WERI-Rb-1 (cell line): ENCODE results near the gene ING3.

Experiments
- DNase-seq: peaks from one replicate; pipeline ENCODE4 v3.0.0-alpha.2; 2020
- H3K27ac ChIP-seq: fragments of 250-450 bp; sonication (Bioruptor Pico); 2 replicates; pipeline ENCODE4 v1.5.1; 2020; ENCODE audit warnings: mild to moderate bottlenecking, moderate library complexity
- H3K27me3 ChIP-seq: fragments of 250-450 bp; sonication (Bioruptor Pico); 2 replicates; pipeline ENCODE4 v1.5.1; 2021; ENCODE audit warnings: mild to moderate bottlenecking, low read depth, moderate library complexity; ENCODE audit not compliant: insufficient read depth, severe bottlenecking
- H3K36me3 ChIP-seq: fragments of 250-450 bp; sonication (Bioruptor Pico); 2 replicates; pipeline ENCODE4 v1.5.1; 2020; ENCODE audit warnings: mild to moderate bottlenecking, moderate library complexity
- H3K4me3 ChIP-seq: 2 replicates; pipeline ENCODE4 v1.5.1; 2011; ENCODE audit warnings: low read depth, mild to moderate bottlenecking, control low read depth, low read length
- H3K9me3 ChIP-seq: fragments of 250-450 bp; sonication (Bioruptor Pico); 2 replicates; pipeline ENCODE4 v1.5.1; 2021; ENCODE audit warnings: mild to moderate bottlenecking, moderate library complexity; ENCODE audit not compliant: severe bottlenecking
- TF ChIP-seq, protein P1 (sequence below): IDR thresholded peaks from 2 replicates; pipeline ENCODE4 v1.5.1; 2011; ENCODE audit warnings: low read depth, mild to moderate bottlenecking, control low read depth, inconsistent platforms, low read length

ING3 gene

DNA sequence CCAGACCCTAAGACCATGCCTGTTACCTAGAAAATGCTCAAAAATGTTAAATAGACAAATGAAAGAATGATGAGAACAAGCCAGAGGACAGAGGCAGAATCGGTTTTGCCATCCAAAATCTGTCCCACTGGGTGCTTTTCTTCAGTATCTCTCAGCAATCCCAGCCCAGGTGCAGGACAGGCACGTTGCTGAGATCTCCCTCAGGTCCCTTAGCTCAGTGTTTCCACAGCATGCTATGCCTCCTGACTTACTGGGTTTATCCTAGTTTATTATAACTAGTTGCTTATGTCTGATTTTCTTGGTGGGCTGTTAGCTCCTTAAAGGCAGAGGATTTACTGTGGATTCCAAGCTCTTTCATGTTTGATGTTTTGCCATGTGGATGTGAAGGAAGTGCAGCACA, 58.2 kb downstream of the ING3 start:
- no peaks in the 10 kb centered on the region for H3K27me3 ChIP-seq
- TF ChIP-seq, protein P1, sequence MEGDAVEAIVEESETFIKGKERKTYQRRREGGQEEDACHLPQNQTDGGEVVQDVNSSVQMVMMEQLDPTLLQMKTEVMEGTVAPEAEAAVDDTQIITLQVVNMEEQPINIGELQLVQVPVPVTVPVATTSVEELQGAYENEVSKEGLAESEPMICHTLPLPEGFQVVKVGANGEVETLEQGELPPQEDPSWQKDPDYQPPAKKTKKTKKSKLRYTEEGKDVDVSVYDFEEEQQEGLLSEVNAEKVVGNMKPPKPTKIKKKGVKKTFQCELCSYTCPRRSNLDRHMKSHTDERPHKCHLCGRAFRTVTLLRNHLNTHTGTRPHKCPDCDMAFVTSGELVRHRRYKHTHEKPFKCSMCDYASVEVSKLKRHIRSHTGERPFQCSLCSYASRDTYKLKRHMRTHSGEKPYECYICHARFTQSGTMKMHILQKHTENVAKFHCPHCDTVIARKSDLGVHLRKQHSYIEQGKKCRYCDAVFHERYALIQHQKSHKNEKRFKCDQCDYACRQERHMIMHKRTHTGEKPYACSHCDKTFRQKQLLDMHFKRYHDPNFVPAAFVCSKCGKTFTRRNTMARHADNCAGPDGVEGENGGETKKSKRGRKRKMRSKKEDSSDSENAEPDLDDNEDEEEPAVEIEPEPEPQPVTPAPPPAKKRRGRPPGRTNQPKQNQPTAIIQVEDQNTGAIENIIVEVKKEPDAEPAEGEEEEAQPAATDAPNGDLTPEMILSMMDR = no peak
- DNase-seq = no peak
- H3K27ac ChIP-seq = no peak overlapping the region
- H3K9me3 ChIP-seq = no peaks in the 10 kb centered on the region
- no peaks in the 10 kb centered on the region for H3K36me3 ChIP-seq
- no peak overlapping the region for H3K4me3 ChIP-seq

GRCh38 chr7:121011401-121011800, 60.8 kb downstream of the ING3 start:
- no peak for DNase-seq
- H3K27me3 ChIP-seq = no peaks in the 10 kb centered on the region

DNA sequence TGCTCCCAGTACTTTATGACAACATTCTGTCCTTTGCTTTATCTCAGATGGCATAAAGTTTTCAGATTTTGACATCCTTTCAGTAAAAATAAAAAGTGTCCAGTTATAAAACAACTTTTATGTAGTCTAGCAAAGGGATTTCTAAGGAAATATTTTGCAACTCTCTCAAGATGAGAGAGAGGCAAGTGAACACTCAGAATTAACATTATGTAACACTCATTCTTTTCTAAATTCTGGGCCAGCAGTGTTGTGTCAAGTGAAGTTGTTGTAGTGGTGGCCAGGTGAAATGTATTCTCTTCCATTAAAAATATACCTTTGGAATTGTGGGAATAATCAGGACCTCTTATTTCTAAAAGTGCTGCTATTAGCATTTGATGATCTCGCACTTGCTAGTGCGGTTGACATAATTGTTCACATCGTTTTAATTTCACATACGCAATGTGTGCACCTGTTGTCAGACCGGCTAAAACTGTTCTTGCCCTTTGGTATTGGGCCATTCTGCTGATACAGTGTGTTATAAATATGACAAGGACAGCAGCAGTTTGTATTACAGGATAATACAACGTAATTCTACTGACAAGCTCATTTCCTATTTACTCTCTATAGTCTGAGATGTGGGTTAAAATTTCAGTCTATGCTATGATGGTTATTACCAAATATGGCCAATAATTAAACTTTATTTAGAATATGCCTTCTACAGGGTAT, 61.7 kb downstream of the ING3 start:
- Histone ChIP-seq H3K27me3 (no peaks in the 10 kb centered on the region), H3K9me3 (no peaks in the 10 kb centered on the region), H3K36me3 (no peaks in the 10 kb centered on the region), H3K4me3 (no peak overlapping the region), H3K27ac (no peak overlapping the region)
- DNase-seq = no peak
- TF ChIP-seq, protein P1 = no peak

More at GRCh38 chr7:121011401-121011800, 60.8 kb downstream of the ING3 start:
- TF ChIP-seq, protein P1 = no peak
- H3K27ac ChIP-seq = no peak overlapping the region
- no peaks in the 10 kb centered on the region for H3K36me3 ChIP-seq
- H3K9me3 ChIP-seq = no peaks in the 10 kb centered on the region
- no peak overlapping the region for H3K4me3 ChIP-seq

GRCh38 chr7:121012919-121013318, 62.3 kb downstream of the ING3 start:
- TF ChIP-seq, protein P1 = no peak
- Histone ChIP-seq H3K27ac (no peak overlapping the region), H3K9me3 (no peaks in the 10 kb centered on the region), H3K36me3 (no peaks in the 10 kb centered on the region), H3K4me3 (no peak overlapping the region), H3K27me3 (no peaks in the 10 kb centered on the region)
- no peak for DNase-seq

DNA sequence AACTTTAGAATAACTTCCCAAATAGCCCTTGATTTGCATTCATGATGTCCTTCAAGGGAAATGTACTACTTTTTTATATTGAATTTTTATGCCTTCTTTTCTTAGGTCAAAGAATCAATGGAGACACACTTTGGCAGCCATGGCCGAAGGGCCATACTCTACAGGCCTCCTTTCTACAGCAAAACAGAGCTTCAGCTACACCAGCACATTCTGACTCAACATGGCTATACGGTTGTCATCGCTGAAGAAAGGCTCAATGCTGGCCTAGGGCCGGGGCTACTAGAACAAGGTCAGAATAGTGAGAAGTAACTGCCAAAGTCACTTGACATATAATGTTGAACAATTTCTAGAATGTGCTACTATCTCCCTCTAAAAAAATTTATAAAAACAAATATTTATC, 65.0 kb downstream of the ING3 start:
- TF ChIP-seq, protein P1 = no peak
- H3K9me3 ChIP-seq = no peaks in the 10 kb centered on the region
- no peak overlapping the region for H3K27ac ChIP-seq
- no peaks in the 10 kb centered on the region for H3K36me3 ChIP-seq
- no peak for DNase-seq
- no peaks in the 10 kb centered on the region for H3K27me3 ChIP-seq
- no peak overlapping the region for H3K4me3 ChIP-seq

GRCh38 chr7:121016966-121017365, 66.4 kb downstream of the ING3 start:
- no peak overlapping the region for H3K4me3 ChIP-seq
- no peaks in the 10 kb centered on the region for H3K36me3 ChIP-seq
- no peak overlapping the region for H3K27ac ChIP-seq
- no peaks in the 10 kb centered on the region for H3K9me3 ChIP-seq
- TF ChIP-seq, protein P1 = no peak
- no peak for DNase-seq
- H3K27me3 ChIP-seq = no peaks in the 10 kb centered on the region
